Activated T-helper 1 cell treated with anti-CD3 and anti-CD28 coated beads, Interleukin-12 subunit alpha, Interleukin-12 subunit beta, Interleukin-2, Interleukin-4 antibody, amounts not matched to agents 30 ng/mL and 10 ng/mL and 1 ng/mL, durations not matched to agents 14 hours and 24 hours and 36 hours (primary cell): ENCODE results near the gene LRRK1. TPM values are rescaled to one million over a fixed set of nuclear protein-coding genes. Genes with fewer than 3 reads are reported as not detected.
A peak's percentile ranks its signal among the peaks of the same experiment; 100 is the strongest.

ENCODE experiments used
- DNase-seq: peaks from one replicate; pipeline ENCODE4 v3.0.0; 2021; ENCODE audit warnings: low spot score
- H3K27ac Mint-ChIP-seq: one replicate; pipeline ENCODE4 v1.8.0; 2021; ENCODE audit warnings: mild to moderate bottlenecking, mixed read lengths
- H3K27me3 Mint-ChIP-seq: one replicate; pipeline ENCODE4 v1.8.0; 2022; ENCODE audit warnings: mild to moderate bottlenecking, moderate library complexity, mixed read lengths; ENCODE audit not compliant: insufficient read depth
- H3K36me3 Mint-ChIP-seq: one replicate; pipeline ENCODE4 v1.8.0; 2021; ENCODE audit warnings: low read depth, mixed read lengths
- H3K4me1 Mint-ChIP-seq: one replicate; pipeline ENCODE4 v1.8.0; 2021; ENCODE audit warnings: low read depth, mixed read lengths
- H3K4me3 Mint-ChIP-seq: one replicate; pipeline ENCODE4 v1.8.0; 2021; ENCODE audit warnings: mild to moderate bottlenecking, moderate library complexity, mixed read lengths
- H3K9me3 Mint-ChIP-seq: one replicate; pipeline ENCODE4 v1.8.0; 2021; ENCODE audit warnings: mixed read lengths
- intact Hi-C: fragments of 100-400 bp; cut with micrococcal nuclease; formaldehyde crosslinking; loops from one replicate; pipeline ENCODE4 v1.15.1; 2024
- total RNA-seq: library from RNA; stranded (reverse); gene quantifications from 2 replicates; pipeline ENCODE4 v1.2.3, GENCODE V29; 2022

LRRK1 gene
- total RNA-seq, 1 donor from 2014 or later: 1.9 TPM

DNA sequence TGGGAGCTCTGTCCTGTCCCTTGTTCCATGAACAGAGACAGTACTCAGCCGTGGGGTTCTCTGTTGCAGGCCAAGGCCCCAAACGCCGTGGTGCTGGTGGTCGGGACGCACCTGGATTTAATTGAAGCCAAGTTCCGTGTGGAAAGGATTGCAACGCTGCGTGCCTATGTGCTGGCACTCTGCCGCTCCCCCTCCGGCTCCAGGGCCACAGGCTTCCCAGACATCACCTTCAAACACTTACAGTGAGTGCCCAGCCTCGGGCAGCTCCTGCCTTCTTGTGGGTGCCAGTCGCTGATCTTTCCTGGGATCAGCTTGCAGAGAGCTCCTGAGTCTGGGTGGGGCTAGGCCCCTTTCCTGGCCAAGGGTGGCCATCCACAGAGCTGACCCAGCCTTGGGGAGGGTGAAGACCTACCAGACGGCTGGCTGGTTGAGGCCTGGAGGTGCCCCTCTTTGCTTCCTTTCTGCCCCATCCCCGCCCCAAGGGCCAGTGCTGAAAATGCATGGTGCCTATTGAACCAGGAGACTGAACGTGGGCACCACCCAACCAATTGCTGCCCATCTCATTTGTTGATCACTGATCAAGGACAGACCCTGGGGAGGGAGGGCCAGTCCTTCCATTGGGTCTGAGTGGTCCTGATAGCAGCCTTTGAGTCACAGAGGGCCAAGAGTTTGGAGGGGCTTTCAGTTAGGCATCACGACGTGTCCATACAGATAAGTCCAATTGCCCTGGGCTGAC is 106.9 kb downstream of the LRRK1 start:
- H3K9me3 Mint-ChIP-seq: no peaks in the 10 kb centered on the region
- H3K27ac Mint-ChIP-seq: no peak overlapping the region
- no peak overlapping the region for H3K4me3 Mint-ChIP-seq
- H3K4me1 Mint-ChIP-seq: no peaks in the 10 kb centered on the region
- H3K36me3 Mint-ChIP-seq: no peaks in the 10 kb centered on the region
- no peak for DNase-seq
- H3K27me3 Mint-ChIP-seq: peaks cover 8% of the 10 kb centered on the region
- intact Hi-C loops: no loop called here

DNA sequence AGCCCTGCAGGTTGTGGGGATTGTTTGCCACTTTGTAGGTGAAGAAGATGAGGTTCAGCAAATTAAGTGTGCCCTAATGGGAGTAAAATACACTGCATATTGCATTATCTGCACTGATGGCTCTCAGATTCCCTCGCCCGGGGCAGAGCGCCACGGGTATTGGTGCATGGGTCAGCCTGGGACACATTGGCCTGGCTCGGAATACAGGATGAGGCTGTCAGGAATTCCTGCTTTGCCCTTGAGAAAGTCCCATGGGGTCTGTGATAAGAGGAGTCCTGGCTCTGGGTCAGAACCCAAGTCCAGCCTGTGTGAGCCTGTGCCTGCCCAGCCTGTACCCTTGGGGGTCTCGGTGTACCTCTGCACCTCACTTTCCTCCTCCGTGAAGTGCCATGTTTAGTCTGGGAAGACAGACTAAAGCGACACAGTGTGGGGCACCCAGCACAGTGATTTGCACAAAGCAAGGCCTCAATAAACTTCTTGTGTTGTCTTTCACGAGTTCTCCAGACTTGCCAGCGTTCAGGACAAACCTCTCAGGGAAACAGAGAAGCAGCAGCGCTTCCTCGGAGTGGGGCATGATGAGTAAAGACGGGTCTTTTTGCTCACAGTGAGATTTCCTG is 107.6 kb downstream of the LRRK1 start:
- H3K4me1 Mint-ChIP-seq: no peaks in the 10 kb centered on the region
- H3K27ac Mint-ChIP-seq: no peak overlapping the region
- intact Hi-C loops: no loop called here
- H3K27me3 Mint-ChIP-seq: peaks cover 8% of the 10 kb centered on the region
- no peaks in the 10 kb centered on the region for H3K9me3 Mint-ChIP-seq
- no peaks in the 10 kb centered on the region for H3K36me3 Mint-ChIP-seq
- H3K4me3 Mint-ChIP-seq: no peak overlapping the region
- DNase-seq: no peak

DNA sequence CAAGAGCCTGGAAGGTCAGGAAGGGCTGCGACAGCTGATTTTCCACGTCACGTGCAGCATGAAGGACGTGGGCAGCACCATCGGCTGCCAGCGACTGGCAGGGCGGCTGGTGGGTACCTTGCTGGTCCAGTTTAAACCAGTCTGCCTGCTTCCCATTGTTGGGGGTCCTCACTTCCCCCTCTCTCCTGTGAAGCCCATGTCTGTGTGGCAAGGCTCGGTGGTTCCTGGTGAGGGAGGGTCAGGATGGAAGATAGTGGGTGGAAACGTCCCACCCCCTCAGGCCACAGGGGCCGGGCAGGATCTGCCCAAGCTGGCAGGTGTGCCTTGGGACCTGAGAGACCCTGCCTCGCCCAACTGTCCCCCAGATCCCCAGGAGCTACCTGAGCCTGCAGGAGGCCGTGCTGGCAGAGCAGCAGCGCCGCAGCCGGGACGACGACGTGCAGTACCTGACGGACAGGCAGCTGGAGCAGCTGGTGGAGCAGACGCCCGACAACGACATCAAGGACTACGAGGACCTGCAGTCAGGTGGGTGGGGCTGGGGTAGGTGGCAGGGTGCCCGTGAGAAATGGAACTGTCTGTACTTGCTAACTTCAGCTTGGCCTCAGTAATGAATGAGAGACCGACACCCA is 108.2 kb downstream of the LRRK1 start:
- no peaks in the 10 kb centered on the region for H3K9me3 Mint-ChIP-seq
- no peaks in the 10 kb centered on the region for H3K36me3 Mint-ChIP-seq
- H3K27me3 Mint-ChIP-seq: peaks cover 9% of the 10 kb centered on the region
- no peak overlapping the region for H3K4me3 Mint-ChIP-seq
- H3K4me1 Mint-ChIP-seq: no peaks in the 10 kb centered on the region
- intact Hi-C loops: no loop called here
- no peak overlapping the region for H3K27ac Mint-ChIP-seq
- no peak for DNase-seq

- H3K27ac Mint-ChIP-seq: peak overlapping the region; percentile 24
- peaks cover 13% of the 10 kb centered on the region for H3K27me3 Mint-ChIP-seq
- intact Hi-C loops: no loop called here
- H3K4me3 Mint-ChIP-seq: no peak overlapping the region
- H3K4me1 Mint-ChIP-seq: no peaks in the 10 kb centered on the region
- no peaks in the 10 kb centered on the region for H3K9me3 Mint-ChIP-seq
- H3K36me3 Mint-ChIP-seq: no peaks in the 10 kb centered on the region
- DNase-seq: no peak
Measured at GRCh38 chr15:101027920-101028319, 108.8 kb downstream of the LRRK1 start.

DNA sequence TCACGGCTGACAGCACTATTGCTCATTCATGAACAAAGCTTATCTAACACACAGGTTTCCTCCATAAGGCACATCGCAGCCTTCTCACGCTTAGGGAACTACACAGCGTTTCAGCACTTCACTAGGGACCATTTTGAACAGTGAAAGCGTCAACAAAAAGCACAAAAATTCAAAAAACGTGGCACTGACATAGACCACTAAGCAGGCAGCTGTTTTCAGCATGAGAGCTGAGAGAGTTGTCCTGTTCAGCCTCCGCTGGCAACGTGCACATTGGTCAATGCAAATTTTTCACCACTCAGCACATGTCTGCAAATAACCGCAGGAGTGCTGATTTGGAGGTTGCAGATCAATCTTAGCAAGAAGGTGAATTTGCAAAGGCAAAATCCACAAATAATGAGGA is 109.2 kb downstream of the LRRK1 start:
- Mint-ChIP-seq H3K9me3 (no peaks in the 10 kb centered on the region), H3K4me3 (no peak overlapping the region), H3K4me1 (no peaks in the 10 kb centered on the region), H3K27me3 (peaks cover 13% of the 10 kb centered on the region), H3K36me3 (no peaks in the 10 kb centered on the region), H3K27ac (no peak overlapping the region)
- intact Hi-C loops: no loop called here
- no peak for DNase-seq

DNA sequence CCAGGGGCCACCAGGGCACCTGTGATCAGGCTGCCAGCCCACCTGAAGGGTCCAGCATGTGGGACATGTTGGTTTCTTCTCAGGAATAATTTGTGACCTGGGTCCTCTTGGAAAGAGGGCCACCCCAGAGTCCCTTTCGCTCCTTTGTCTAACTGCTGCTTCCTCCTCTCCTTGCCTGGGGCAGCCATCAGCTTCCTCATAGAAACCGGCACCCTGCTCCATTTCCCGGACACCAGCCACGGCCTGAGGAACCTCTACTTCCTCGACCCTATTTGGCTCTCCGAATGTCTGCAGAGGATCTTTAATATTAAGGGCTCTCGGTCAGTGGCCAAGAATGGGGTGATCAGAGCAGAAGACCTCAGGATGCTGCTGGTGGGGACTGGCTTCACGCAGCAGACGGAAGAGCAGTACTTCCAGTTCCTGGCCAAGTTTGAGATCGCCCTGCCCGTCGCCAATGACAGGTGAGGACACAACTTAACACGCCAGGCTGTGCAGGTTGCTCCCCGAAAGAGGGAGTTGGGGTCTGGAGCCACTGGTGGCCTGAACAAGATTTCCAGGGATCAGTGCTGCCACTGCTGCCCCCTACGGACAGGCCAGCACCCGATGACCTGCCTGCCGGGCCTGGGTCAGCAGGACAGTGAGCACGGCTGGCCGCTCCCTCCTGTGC is 109.7 kb downstream of the LRRK1 start:
- no peak overlapping the region for H3K27ac Mint-ChIP-seq
- no peaks in the 10 kb centered on the region for H3K36me3 Mint-ChIP-seq
- intact Hi-C loops: no loop called here
- no peak for DNase-seq
- H3K9me3 Mint-ChIP-seq: no peaks in the 10 kb centered on the region
- peaks cover 13% of the 10 kb centered on the region for H3K27me3 Mint-ChIP-seq
- H3K4me3 Mint-ChIP-seq: no peak overlapping the region
- H3K4me1 Mint-ChIP-seq: no peaks in the 10 kb centered on the region

GRCh38 chr15:101029971-101030661 is 111.0 kb downstream of the LRRK1 start:
- no peak overlapping the region for H3K4me3 Mint-ChIP-seq
- no peaks in the 10 kb centered on the region for H3K36me3 Mint-ChIP-seq
- no peak overlapping the region for H3K27ac Mint-ChIP-seq
- DNase-seq: no peak
- H3K4me1 Mint-ChIP-seq: no peaks in the 10 kb centered on the region
- peaks cover 6% of the 10 kb centered on the region for H3K9me3 Mint-ChIP-seq
- intact Hi-C loops: no loop called here
- peaks cover 20% of the 10 kb centered on the region for H3K27me3 Mint-ChIP-seq

DNA sequence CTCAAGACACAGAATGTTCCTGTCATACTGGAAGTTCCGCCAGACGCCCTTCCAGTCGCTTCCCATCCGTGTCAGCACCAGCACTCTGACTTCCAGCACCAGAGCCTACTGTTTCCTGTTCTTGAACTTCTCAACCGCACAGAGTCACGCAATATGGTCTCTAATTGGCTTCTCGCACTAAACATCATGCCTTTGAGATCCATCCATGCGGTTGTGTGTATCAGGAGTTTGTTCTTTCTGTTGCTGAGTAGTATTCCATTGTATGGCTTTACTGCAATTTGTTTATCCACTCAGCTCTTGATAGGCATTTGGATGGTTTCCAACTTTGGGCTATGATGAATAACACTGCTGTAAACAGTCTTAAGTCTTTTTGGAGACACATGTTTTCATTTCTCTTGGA is 112.1 kb downstream of the LRRK1 start:
- peaks cover 4% of the 10 kb centered on the region for H3K4me1 Mint-ChIP-seq
- H3K27ac Mint-ChIP-seq: no peak overlapping the region
- no peak overlapping the region for H3K4me3 Mint-ChIP-seq
- H3K36me3 Mint-ChIP-seq: no peaks in the 10 kb centered on the region
- intact Hi-C loops: no loop called here
- peaks cover 16% of the 10 kb centered on the region for H3K9me3 Mint-ChIP-seq
- H3K27me3 Mint-ChIP-seq: peaks cover 30% of the 10 kb centered on the region
- DNase-seq: no peak

DNA sequence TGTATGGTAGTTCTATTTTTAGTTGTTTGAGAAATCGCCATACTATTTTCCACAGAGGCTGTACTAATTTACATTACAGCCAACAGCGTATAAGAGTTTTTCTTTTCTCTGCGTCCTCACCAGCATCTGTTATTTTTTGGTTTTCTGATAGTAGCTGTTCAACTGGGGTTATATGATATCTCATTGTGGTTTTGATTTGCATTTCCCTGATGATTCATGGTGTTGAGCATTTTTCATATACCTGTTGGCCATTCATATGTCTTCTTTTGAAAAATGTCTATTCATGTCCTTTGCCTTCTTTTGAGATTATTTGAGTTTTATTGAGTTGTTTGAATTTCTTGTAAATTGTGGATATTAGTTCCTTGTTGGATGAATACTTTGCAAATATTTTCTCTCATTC is 114.6 kb downstream of the LRRK1 start:
- no peak overlapping the region for H3K27ac Mint-ChIP-seq
- H3K4me1 Mint-ChIP-seq: peaks cover 4% of the 10 kb centered on the region
- DNase-seq: no peak
- no peak overlapping the region for H3K4me3 Mint-ChIP-seq
- peaks cover 30% of the 10 kb centered on the region for H3K27me3 Mint-ChIP-seq
- H3K36me3 Mint-ChIP-seq: no peaks in the 10 kb centered on the region
- H3K9me3 Mint-ChIP-seq: peaks cover 23% of the 10 kb centered on the region
- intact Hi-C loops: no loop called here

DNA sequence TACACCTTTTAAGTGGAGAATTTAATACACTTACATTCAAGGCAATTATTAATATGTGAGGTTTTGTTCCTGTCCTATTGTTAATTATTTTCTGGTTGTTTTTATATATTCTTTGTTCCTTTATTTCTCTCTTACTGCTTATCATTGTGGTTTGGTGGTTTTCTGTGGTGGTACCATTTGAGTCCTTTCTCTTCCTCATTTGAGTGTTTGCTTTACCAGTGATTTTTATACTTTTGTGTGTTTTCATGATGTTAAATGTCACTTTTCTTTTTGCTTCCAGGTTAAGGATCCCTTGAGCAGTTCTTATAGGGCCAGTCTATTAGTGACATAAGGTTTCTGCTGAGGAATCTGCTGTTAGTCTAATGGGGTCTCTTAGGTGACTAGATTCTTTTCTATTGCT is 116.5 kb downstream of the LRRK1 start:
- intact Hi-C loops: no loop called here
- H3K4me3 Mint-ChIP-seq: no peak overlapping the region
- H3K27ac Mint-ChIP-seq: no peak overlapping the region
- H3K9me3 Mint-ChIP-seq: peaks cover 23% of the 10 kb centered on the region
- H3K27me3 Mint-ChIP-seq: peaks cover 33% of the 10 kb centered on the region
- DNase-seq: no peak
- peaks cover 4% of the 10 kb centered on the region for H3K4me1 Mint-ChIP-seq
- no peaks in the 10 kb centered on the region for H3K36me3 Mint-ChIP-seq

GRCh38 chr15:101036189-101036588 is 117.0 kb downstream of the LRRK1 start:
- H3K27ac Mint-ChIP-seq: no peak overlapping the region
- H3K36me3 Mint-ChIP-seq: no peaks in the 10 kb centered on the region
- peaks cover 23% of the 10 kb centered on the region for H3K9me3 Mint-ChIP-seq
- intact Hi-C loops: no loop called here
- peaks cover 4% of the 10 kb centered on the region for H3K4me1 Mint-ChIP-seq
- peaks cover 36% of the 10 kb centered on the region for H3K27me3 Mint-ChIP-seq
- no peak overlapping the region for H3K4me3 Mint-ChIP-seq
- DNase-seq: no peak

DNA sequence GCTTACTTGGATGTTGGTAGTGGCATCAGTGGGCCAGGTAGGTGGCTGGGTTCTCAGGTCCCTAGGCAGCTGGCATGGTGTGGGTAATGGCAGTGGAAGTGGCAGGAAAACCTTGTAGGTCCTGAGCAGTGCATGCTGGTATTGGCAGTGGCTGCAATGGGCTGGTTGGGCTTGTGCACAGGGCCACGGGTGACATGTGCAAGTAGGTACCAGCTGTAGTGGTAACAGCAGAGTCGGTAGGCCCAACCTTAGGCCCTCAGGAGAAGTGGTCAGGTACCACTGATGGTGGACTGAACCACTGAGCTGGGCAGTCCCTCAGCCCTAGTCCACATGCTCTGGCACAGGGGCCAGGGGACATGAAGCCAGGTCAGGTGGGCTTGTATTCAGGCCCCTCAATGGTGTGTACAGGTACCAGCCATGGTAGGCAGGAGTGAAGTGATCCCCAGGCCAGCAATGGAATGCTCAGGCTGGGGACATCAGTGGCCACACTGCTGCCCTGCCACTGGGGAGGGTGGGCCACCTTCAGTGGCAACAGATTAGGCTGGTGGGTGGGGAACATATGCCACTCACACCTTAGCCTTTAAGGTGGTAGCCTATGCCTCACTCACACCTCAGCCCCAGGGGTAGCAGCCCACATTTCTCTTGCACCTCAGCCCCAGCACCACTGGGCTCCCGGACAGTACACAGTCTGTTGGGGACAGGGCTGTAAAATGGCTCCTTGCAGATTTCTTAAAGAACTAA is 118.1 kb downstream of the LRRK1 start:
- Mint-ChIP-seq H3K27me3 (peaks cover 40% of the 10 kb centered on the region), H3K4me3 (no peak overlapping the region), H3K27ac (no peak overlapping the region), H3K9me3 (peaks cover 23% of the 10 kb centered on the region), H3K36me3 (no peaks in the 10 kb centered on the region), H3K4me1 (peaks cover 4% of the 10 kb centered on the region)
- intact Hi-C loops: no loop called here
- no peak for DNase-seq
